GM19452 (cell line): ENCODE measurements around the gene MARCHF9.
"Not testable (repeated sequence)": the region's sequence is repeated elsewhere in the genome, so short reads cannot be mapped to it uniquely, and the experiment has no call there.

Source experiments
- ATAC-seq: cut with Tn5 transposase; IDR thresholded peaks from one replicate; pipeline ENCODE4 v1.9.1; 2021; ENCODE audit not compliant: unreplicated experiment

MARCHF9 gene, protein sequence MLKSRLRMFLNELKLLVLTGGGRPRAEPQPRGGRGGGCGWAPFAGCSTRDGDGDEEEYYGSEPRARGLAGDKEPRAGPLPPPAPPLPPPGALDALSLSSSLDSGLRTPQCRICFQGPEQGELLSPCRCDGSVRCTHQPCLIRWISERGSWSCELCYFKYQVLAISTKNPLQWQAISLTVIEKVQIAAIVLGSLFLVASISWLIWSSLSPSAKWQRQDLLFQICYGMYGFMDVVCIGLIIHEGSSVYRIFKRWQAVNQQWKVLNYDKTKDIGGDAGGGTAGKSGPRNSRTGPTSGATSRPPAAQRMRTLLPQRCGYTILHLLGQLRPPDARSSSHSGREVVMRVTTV

DNA sequence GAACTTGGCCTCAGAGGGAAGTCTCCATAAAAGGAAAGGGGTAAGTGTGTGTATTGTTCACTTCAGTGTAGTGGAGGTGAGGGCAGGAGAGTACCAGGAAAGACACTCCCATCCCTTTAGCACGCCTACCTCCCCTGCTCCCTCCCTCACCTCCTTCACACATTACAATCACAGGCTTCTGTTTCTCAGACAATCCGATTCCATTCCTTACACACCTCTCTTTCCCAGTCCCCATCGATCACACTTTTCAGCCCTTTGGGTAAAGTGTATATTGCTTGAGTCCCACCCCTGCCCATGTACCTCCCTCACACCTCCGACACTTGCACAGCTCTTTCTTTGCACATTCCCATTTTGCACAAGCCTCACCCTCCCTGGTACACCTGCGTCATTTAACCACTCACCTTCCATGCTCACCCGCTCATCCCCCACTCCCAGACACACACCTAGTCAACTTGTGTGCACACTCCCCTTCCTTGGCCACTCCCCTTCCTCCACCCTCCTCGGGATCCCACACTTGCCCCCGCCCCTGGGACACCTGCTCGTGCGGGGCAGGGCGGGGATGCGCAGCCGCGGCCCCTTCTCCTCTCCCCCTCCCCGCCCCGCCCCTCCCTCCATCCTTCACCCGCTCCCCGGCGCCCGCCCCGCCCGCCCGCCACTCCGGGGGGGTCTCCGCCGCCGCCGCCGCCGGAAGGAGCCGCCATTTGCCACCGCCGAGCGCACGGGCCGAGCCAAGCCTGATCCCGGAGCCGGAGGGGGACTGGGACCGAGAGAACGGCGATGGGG lies at the start of gene MARCHF9:
TSS of gene MARCHF9 (plus strand) at position 693 of the 783 bp plus-strand sequence. CDS start 426 bp downstream, outside the sequence.
- ATAC-seq: peak; percentile 31

GRCh38 chr12:57707250-57707649 lies 47.7 kb upstream of the MARCHF9 start:
- ATAC-seq: no peak

DNA sequence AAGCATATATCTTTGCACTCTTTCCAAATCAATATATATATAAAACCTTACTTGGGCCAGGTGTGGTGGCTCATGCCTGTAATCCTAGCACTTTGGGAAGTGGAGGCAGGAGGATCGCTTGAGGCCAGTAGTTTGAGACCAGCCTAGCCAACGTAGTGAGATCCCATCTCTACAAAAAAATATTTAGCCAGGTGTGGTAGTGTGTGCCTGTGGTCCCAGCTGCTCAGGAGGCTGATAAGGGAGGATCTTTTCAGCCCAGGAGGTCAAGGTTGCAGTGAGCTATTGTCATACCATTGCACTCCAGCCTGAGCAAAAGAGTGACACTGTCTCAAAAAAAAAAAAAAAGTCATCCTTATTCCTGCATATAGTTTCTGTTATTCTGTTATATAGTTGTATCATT lies 46.6 kb upstream of the MARCHF9 start:
- ATAC-seq: no peak

- ATAC-seq: no peak
Observed at GRCh38 chr12:57712701-57713100, 42.2 kb upstream of the MARCHF9 start.

DNA sequence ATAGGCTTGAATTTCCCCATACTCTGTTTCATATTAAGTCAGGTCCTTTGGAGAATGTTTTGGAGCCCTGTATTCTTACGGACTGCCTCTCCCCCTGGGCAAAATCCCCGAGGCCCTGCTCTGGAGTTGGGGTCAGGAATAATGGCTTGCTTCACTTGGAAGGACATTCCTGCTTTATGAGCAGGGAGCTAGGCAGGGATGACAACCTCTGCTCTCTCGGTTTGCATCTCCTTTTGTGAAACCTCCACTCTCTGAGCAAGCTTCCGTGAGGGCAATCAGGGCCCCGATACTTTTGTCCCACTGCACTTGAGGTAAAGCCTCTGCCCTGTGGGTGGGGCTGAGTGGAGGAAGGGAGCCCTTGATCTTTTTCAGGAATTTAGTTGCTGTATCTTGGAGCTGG lies 41.7 kb upstream of the MARCHF9 start:
- ATAC-seq: no peak

GRCh38 chr12:57715036-57715748 lies 39.7 kb upstream of the MARCHF9 start:
- not testable (repeated sequence) for ATAC-seq

- no peak for ATAC-seq
Observed at GRCh38 chr12:57715786-57716185, 39.1 kb upstream of the MARCHF9 start.

- no peak for ATAC-seq
Observed at GRCh38 chr12:57716305-57716704, 38.6 kb upstream of the MARCHF9 start.

DNA sequence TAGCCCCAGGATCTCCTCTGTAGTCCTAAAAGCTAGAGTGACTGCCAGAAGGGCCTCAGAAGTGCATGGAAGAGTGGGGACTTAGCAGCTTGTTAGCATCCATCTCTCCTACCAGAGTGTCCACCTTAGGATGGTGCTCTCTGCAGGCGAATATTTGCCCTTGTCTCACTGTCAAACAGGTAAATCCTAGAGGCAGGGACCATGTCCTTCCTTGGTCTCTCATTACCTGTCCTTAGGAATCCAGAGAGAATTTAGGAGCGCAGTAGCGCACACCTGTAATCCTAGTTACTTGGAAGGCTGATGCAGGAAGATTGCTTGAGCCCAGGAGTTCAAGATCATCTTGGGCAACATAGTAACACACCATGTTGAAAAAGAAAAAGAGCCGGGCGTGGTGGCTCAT lies 37.8 kb upstream of the MARCHF9 start:
- ATAC-seq: no peak

GRCh38 chr12:57717846-57718640 lies 36.9 kb upstream of the MARCHF9 start:
- no peak for ATAC-seq

DNA sequence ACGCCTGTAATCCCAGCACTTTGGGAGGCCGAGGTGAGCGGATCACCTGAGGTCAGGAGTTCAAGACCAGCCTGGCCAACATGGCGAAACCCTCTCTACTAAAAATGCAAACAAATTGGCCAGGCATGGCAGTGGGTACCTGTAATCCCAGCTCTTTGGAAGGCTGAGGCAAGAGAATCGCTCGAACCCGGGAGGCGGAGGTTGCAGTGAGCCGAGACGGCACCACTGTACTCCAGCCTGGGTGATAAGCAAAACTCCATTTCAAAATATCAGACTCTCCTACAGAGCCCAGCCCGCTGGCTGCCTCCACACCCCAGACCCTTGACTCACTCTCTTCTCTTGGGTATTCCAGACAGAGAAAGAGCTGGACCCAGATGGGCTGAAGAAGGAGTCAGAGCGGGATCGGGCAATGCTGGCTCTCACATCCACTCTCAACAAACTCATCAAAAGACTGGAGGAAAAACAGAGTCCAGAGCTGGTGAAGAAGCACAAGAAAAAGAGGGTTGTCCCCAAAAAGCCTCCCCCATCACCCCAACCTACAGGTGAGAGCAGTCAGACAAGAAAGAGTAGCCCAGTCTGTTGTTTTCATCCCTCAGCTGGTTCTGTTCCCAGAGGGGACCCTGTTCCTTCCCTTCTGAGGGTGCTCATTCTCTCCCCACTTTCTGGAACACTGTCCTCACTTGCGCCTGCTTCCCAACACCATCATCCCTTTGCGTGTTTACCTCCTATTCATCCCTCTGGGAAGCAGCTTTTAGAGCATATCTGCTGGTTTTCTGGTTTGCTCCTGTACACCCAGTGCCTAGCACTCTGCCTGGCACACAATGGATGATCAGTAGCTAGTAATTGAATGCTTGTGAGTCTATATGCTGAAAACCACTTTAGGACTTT lies 36.0 kb upstream of the MARCHF9 start:
- no peak for ATAC-seq

- ATAC-seq: no peak
Observed at GRCh38 chr12:57719777-57720605, 34.9 kb upstream of the MARCHF9 start.

DNA sequence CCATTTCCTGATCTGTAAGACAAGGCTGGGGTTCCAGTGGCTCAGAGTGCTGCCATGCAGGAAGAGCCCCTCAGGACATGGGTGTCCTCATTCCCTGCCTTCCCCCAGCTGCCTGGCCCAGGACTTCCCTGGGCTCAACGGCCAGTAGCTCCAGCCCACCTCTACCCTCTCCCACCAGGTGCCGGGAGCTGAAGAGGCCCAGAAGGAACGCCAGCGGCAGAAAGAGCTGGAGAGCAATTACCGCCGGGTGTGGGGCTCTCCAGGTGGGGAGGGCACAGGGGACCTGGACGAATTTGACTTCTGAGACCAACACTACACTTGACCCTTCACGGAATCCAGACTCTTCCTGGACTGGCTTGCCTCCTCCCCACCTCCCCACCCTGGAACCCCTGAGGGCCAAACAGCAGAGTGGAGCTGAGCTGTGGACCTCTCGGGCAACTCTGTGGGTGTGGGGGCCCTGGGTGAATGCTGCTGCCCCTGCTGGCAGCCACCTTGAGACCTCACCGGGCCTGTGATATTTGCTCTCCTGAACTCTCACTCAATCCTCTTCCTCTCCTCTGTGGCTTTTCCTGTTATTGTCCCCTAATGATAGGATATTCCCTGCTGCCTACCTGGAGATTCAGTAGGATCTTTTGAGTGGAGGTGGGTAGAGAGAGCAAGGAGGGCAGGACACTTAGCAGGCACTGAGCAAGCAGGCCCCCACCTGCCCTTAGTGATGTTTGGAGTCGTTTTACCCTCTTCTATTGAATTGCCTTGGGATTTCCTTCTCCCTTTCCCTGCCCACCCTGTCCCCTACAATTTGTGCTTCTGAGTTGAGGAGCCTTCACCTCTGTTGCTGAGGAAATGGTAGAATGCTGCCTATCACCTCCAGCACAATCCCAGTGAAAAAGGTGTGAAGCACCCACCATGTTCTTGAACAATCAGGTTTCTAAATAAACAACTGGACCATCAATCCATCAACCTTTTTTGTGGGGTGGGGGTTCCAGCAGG lies 34.0 kb upstream of the MARCHF9 start:
- no peak for ATAC-seq

GRCh38 chr12:57721846-57722608 lies 32.9 kb upstream of the MARCHF9 start:
- ATAC-seq: not testable (repeated sequence)

DNA sequence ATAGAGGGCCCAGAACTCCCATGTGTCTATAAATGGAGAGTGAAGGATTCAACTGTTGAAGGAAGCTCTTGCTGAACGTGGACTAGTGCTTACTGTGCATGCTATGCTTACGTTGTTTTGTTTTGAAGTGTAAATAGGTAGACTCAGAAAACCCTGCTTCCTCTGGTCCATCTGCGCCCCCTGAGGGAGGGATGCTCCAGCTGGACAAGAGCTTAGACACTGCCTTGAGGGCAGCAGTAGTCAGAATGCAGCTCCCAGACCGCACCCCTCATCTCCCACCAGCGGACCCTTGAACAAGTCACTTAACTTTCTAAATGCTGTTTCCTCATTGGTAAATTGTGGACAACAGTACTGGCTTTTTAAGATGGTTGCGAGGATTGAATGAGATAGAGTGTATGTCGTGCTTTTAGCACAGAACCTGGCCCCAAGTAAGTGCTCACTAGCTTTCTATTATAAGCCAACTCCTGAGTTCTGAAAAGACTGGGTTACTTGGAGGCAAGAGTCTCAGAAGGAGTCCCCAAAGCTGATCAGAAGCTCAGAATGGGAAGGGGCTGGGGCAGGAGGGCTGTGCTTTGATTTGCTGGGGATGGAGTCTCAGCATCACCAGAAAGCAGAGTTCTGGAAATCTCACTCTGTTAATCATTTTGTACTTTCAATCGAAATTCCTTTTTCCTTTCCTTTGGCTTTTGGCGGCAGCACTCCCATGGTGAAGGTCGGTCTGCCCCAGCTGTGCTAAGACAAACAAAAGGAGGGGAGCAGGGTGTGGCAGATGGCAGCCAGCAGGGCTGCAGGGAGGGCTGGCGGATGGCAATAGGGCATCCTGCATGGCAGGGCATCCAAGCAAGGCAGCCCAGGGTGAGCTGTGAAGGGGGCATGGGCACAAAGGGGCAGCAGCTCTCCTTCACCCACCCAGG lies 31.9 kb upstream of the MARCHF9 start:
- ATAC-seq: no peak

DNA sequence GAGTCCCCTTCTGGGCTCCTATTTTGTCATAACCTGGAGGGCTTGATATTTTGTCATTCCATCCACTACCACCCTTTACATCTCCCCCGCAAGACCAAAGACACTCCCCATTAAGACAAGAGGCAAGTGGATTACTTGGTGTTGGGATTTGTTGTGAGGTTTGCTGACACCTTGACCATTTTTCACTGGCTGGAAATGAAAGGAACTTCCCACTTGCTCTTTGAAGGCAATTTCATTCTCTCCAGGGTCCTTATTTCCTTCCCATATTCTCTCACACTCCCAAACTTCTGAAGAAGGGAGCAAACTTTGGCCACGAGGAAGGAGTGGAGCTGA lies 31.3 kb upstream of the MARCHF9 start:
- no peak for ATAC-seq
